GM21825 (cell line): ENCODE measurements around the gene C11orf52.

Experiments used
- ATAC-seq: cut with Tn5 transposase; IDR thresholded peaks from one replicate; pipeline ENCODE4 v1.9.1; 2021; ENCODE audit warnings: mild to moderate bottlenecking, moderate library complexity; ENCODE audit not compliant: unreplicated experiment

Gene C11orf52

DNA sequence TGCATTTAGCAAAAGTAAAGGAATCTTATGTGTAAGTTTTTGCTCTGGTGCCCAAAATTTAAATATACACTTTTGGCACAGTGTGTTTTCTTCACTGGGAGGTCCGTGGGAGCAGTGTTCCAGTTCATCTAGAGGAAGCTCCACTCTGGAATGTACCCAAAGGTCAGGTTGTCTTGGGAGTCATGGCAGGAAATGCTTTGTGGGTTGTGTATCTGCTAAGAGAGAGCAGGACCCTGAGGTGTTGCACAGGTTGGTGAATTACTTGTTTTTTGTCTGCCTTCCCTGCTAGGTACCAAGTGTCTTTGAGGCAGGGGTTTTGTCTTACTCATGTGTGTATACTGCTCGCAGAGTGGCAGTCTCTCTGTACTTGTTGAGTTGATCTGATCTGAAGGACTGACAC, 55.7 kb downstream of the C11orf52 start:
- ATAC-seq = no peak

DNA sequence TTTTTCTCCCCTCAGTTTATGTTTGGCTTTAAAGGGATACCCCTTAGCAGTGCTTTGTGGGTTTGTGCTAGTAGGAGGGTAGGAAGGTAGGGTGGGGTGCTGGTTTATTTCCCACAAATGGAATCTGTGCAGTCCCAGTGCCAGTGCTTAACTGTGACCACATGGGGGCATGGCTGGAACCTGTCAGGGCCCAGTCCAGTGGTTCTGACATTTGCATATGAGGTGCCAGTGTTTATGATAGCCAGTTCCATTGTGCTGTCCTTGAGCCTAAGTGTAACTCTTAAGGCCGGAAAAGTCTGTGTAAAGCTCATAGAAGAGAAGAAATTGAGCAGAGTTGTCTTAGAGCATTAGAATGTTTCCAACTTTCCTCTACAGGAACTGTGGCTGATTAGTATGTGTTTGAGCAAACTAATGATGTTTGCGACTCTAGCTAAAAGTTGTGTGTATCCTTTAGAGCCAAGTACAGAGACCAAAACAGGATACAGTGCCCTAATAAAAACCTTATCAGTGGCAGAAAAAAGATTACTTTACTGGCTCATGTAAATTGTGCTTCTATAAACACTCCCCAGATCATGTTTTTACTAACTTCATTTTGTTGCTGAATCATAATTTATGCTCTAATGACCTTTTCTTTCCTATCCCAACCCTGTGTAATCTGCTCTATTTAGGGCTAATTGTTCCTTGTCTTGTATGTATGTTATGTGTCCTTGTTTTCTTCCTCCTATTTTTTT, 56.5 kb downstream of the C11orf52 start:
- no peak for ATAC-seq

DNA sequence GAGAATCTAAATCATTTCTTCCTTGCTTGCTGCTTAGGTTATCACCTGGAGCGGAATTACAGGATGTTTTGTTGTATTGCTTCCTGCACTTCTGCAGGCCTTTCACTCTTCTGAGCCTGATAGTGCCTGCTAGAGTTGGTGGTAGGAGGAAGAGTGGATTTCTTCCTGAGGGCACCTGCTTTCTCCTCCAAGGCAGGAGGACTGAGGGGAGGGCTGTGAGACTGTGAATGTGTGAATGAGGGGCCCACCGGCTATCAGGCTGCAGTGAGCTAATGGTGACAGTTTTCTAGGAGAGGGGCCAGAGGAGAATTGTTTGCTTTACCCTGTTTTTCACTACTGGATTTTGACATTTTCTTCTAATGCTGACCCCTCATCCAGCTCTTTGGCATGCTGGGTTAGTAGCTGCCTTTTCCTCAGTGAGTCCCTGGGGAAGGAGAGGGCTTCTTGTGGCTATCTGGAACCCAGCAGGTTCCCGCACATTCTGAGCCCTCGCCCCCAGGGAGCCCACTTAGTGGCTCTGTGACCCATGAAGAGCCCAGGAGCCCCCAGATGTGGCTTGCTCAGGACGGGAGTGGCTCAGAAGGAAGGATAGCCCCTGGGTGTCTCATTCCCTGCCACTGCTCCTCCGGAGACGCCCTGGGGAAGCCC, 57.5 kb downstream of the C11orf52 start:
- ATAC-seq = no peak
